ENCODE measurements around the gene MAD2L2. TPM values are rescaled to one million over a fixed set of nuclear protein-coding genes. Genes with fewer than 3 reads are reported as not detected.

MAD2L2 gene
- total RNA-seq, 1 experiment from 2014 or later = 93.8 TPM

GRCh38 chr1:11658542-11658941 is 22.4 kb downstream of the MAD2L2 start:
- RAD21 ChIA-PET (ENCODE audit: low non-redundant PET in 1 of 2, low total read pairs in 2 of 2, uncharacterized antibody in 2 of 2, unreplicated experiment in 2 of 2) = no interaction called here
- Histone ChIP-seq H3K36me3 (ENCODE audit: control insufficient read depth in 1 of 2, insufficient read depth in 2 of 2, low read length in 2 of 2) (peaks cover 19 to 25% of the 10 kb centered on the region in 2 experiments), H3K9me3 (ENCODE audit: control insufficient read depth in 1 of 2, insufficient read depth in 1 of 2, low read depth in 1 of 2, low read length in 2 of 2) (no peaks in the 10 kb centered on the region), H3K4me3 (replicated peaks in 1 of 2; ENCODE audit: low read depth in 1 of 2, low read length in 2 of 2) (no peak overlapping the region), H3K9me2 (ENCODE audit: insufficient read depth) (no peaks in the 10 kb centered on the region), H3K27ac (ENCODE audit: low read depth, low read length) (no peak overlapping the region), H3K79me2 (ENCODE audit: insufficient read depth, low read length) (peaks cover 10% of the 10 kb centered on the region; the same call in 1 of the 2 replicates), H4K20me1 (ENCODE audit: insufficient read depth) (no peaks in the 10 kb centered on the region), H3K9ac (ENCODE audit: low read length) (no peak overlapping the region), H3K27me3 (ENCODE audit: insufficient read depth, low read length) (no peaks in the 10 kb centered on the region), H2AFZ (ENCODE audit: low read depth, low read length, poor library complexity, severe bottlenecking) (no peak overlapping the region), H3K4me2 (ENCODE audit: low read length) (no peak overlapping the region), H3K4me1 (ENCODE audit: control insufficient read depth in 1 of 2, insufficient read depth in 2 of 2, low read length in 2 of 2) (peaks cover 12 to 26% of the 10 kb centered on the region in 2 experiments)
- intact Hi-C loops (cut with micrococcal nuclease) = no loop called here
- BruUV-seq (replicated peaks) = no TSS peak
- ATAC-seq (no peak), DNase-seq (ENCODE audit: low read depth, low spot score) (no peak)
- CTCF ChIA-PET = interaction anchor here (0.5 kb wide), 1 partner anchor 59 kb away, joined by 4 read pairs; no protein-coding TSS in a partner anchor
- POLR2A ChIA-PET = no interaction called here
- TF ChIP-seq SP1 (IDR thresholded peaks at IDR 0.05; ENCODE audit: low read depth) = no peak
- no peak for TF ChIP-seq SIN3A (IDR thresholded peaks at IDR 0.05; ENCODE audit: low read depth)
- TF ChIP-seq RAD21 (IDR thresholded peaks at IDR 0.05; ENCODE audit: low read depth) = no peak
- no peak for TF ChIP-seq SRF (IDR thresholded peaks at IDR 0.05; ENCODE audit: low read depth)
- no peak for TF ChIP-seq POLR2A (IDR thresholded peaks at IDR 0.05; ENCODE audit: borderline replicate concordance, extremely low read depth, insufficient read depth, insufficient read length)
- TF ChIP-seq YY1 (IDR thresholded peaks at IDR 0.05; ENCODE audit: extremely low read depth, insufficient replicate concordance, low read depth, low read length) = no peak
- no peak for TF ChIP-seq EZH2phosphoT487 (IDR thresholded peaks at IDR 0.05; ENCODE audit: borderline replicate concordance)
- no peak for TF ChIP-seq ZNF274 (IDR thresholded peaks at IDR 0.05; ENCODE audit: low read depth, low read length)
- TF ChIP-seq, protein P1, sequence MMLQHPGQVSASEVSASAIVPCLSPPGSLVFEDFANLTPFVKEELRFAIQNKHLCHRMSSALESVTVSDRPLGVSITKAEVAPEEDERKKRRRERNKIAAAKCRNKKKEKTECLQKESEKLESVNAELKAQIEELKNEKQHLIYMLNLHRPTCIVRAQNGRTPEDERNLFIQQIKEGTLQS (IDR thresholded peaks at IDR 0.05) = no peak
- TF ChIP-seq, protein P2, sequence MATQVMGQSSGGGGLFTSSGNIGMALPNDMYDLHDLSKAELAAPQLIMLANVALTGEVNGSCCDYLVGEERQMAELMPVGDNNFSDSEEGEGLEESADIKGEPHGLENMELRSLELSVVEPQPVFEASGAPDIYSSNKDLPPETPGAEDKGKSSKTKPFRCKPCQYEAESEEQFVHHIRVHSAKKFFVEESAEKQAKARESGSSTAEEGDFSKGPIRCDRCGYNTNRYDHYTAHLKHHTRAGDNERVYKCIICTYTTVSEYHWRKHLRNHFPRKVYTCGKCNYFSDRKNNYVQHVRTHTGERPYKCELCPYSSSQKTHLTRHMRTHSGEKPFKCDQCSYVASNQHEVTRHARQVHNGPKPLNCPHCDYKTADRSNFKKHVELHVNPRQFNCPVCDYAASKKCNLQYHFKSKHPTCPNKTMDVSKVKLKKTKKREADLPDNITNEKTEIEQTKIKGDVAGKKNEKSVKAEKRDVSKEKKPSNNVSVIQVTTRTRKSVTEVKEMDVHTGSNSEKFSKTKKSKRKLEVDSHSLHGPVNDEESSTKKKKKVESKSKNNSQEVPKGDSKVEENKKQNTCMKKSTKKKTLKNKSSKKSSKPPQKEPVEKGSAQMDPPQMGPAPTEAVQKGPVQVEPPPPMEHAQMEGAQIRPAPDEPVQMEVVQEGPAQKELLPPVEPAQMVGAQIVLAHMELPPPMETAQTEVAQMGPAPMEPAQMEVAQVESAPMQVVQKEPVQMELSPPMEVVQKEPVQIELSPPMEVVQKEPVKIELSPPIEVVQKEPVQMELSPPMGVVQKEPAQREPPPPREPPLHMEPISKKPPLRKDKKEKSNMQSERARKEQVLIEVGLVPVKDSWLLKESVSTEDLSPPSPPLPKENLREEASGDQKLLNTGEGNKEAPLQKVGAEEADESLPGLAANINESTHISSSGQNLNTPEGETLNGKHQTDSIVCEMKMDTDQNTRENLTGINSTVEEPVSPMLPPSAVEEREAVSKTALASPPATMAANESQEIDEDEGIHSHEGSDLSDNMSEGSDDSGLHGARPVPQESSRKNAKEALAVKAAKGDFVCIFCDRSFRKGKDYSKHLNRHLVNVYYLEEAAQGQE (IDR thresholded peaks at IDR 0.05; ENCODE audit: low read depth) = no peak
- TF ChIP-seq, protein P3, sequence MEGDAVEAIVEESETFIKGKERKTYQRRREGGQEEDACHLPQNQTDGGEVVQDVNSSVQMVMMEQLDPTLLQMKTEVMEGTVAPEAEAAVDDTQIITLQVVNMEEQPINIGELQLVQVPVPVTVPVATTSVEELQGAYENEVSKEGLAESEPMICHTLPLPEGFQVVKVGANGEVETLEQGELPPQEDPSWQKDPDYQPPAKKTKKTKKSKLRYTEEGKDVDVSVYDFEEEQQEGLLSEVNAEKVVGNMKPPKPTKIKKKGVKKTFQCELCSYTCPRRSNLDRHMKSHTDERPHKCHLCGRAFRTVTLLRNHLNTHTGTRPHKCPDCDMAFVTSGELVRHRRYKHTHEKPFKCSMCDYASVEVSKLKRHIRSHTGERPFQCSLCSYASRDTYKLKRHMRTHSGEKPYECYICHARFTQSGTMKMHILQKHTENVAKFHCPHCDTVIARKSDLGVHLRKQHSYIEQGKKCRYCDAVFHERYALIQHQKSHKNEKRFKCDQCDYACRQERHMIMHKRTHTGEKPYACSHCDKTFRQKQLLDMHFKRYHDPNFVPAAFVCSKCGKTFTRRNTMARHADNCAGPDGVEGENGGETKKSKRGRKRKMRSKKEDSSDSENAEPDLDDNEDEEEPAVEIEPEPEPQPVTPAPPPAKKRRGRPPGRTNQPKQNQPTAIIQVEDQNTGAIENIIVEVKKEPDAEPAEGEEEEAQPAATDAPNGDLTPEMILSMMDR (IDR thresholded peaks at IDR 0.05 in 2 of 3, conservative IDR thresholded peaks at IDR 0.05 in 1 of 3; ENCODE audit: borderline replicate concordance in 1 of 3, insufficient read depth in 1 of 3, low read depth in 2 of 3, low read length in 2 of 3) = no peak
- TF ChIP-seq CBX3 (IDR thresholded peaks at IDR 0.05; ENCODE audit: low read depth) = no peak
- TF ChIP-seq CEBPB (IDR thresholded peaks at IDR 0.05; ENCODE audit: low read depth) = no peak
- no peak for TF ChIP-seq TCF7L2 (IDR thresholded peaks at IDR 0.05; ENCODE audit: borderline replicate concordance, extremely low read depth, insufficient read depth, insufficient read length)
- TF ChIP-seq FOSL1 (IDR thresholded peaks at IDR 0.05; ENCODE audit: low read depth) = no peak
- TF ChIP-seq ELF1 (IDR thresholded peaks at IDR 0.05; ENCODE audit: borderline replicate concordance, low read depth) = no peak
- TF ChIP-seq MAX (IDR thresholded peaks at IDR 0.05) = no peak
- TF ChIP-seq EGR1 (IDR thresholded peaks at IDR 0.05; ENCODE audit: low read depth) = no peak
- no peak for TF ChIP-seq ZBTB33 (IDR thresholded peaks at IDR 0.05; ENCODE audit: extremely low read depth, insufficient replicate concordance, low read length)

Data from HCT116 (cell line).